ENCODE data around the gene ADAMTS9. TPM values are rescaled to one million over a fixed set of nuclear protein-coding genes. Genes with fewer than 3 reads are reported as not detected.

ADAMTS9 gene
- total and polyA plus RNA-seq, 2 of the 13 experiments (the other 11 are each of a cell fraction or from before 2014, with no cell fraction given), result 0.02 to 0.09 TPM

DNA sequence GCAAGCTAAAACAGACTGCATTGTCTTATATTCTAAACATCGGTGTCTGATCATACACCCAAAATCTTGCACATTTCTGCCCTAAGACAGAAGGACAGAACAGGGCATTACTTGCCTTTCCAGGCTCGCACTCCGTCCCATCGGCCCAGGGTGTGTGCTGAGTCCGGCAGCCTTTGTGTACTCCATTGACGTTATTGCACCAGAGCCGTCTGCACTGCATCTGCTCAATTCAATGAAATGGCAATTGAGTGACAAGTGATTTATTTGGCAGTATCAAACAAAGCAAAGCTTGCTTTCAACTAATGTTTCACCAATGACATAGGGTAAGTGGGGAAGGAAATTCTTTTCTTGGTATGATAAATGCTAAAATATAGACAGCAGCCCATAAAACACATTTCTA lies 40.0 kb downstream of the ADAMTS9 start (continued):
- TF ChIP-seq, protein P1, sequence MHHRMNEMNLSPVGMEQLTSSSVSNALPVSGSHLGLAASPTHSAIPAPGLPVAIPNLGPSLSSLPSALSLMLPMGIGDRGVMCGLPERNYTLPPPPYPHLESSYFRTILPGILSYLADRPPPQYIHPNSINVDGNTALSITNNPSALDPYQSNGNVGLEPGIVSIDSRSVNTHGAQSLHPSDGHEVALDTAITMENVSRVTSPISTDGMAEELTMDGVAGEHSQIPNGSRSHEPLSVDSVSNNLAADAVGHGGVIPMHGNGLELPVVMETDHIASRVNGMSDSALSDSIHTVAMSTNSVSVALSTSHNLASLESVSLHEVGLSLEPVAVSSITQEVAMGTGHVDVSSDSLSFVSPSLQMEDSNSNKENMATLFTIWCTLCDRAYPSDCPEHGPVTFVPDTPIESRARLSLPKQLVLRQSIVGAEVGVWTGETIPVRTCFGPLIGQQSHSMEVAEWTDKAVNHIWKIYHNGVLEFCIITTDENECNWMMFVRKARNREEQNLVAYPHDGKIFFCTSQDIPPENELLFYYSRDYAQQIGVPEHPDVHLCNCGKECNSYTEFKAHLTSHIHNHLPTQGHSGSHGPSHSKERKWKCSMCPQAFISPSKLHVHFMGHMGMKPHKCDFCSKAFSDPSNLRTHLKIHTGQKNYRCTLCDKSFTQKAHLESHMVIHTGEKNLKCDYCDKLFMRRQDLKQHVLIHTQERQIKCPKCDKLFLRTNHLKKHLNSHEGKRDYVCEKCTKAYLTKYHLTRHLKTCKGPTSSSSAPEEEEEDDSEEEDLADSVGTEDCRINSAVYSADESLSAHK (CRISPR knock-in tag; IDR thresholded peaks at IDR 0.05; ENCODE audit: borderline replicate concordance), result no peak
- no peak for TF ChIP-seq ZNF768 (CRISPR knock-in tag; IDR thresholded peaks at IDR 0.05)

DNA sequence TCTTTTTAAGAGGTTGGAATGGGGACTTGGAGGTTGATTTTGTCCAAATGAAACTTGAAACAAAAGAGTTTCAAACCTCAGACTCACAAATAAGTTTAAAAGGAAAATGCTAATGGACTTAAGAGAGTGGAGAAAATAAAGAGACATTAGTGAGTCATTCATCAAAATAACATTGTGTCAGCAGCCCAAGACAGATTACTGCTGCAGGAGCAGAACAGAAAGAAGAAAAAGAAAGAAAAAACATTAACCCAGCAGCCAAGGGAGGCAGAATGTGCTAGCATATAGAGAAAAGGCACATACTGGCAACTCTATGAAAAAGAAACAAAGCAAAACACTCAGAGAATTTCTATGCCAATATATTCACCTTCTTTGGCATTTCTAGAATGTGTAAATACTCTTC lies 42.6 kb downstream of the ADAMTS9 start:
- no TSS peak for BruUV-seq (replicated peaks)
- Histone ChIP-seq H3K27me3 (ENCODE audit: control insufficient read depth in 1 of 2, insufficient read depth in 2 of 2, low read length in 2 of 2) (no peaks in the 10 kb centered on the region), H3K27ac (ENCODE audit: extremely low read length, insufficient read depth, low read length) (no peak overlapping the region), H3K9ac (ENCODE audit: insufficient read depth, low read depth, low read length) (no peak overlapping the region), H2AFZ (ENCODE audit: low read length) (no peak overlapping the region), H3K79me2 (ENCODE audit: insufficient read depth, low read length) (no peaks in the 10 kb centered on the region), H3K4me1 (ENCODE audit: insufficient read depth, low read length) (no peaks in the 10 kb centered on the region), H3K4me2 (ENCODE audit: low read depth, low read length) (no peak overlapping the region), H3K4me3 (replicated peaks in 1 of 3; ENCODE audit: insufficient read depth in 1 of 3, low read depth in 2 of 3, low read length in 3 of 3) (no peak overlapping the region), H3K36me3 (replicated peaks in 1 of 2; ENCODE audit: control insufficient read depth in 1 of 2, insufficient read depth in 2 of 2, low read length in 2 of 2) (no peaks in the 10 kb centered on the region), H3K9me3 (ENCODE audit: low read length) (no peaks in the 10 kb centered on the region), H4K20me1 (ENCODE audit: insufficient read depth, low read length) (no peaks in the 10 kb centered on the region; the same call in 1 of the 2 replicates)
- in situ Hi-C loops (cut with HindIII; ENCODE audit: extremely low pct_ligation_motif_present, low pct_unique_long_range_greater_than_20kb), result no loop called here
- ATAC-seq (no peak), FAIRE-seq (no peak), DNase-seq (ENCODE audit: low spot score) (no peak)
- ChIA-PET CTCF (ENCODE audit: low intra/inter-chr PET ratio, low total read pairs) (no interaction called here), POLR2A (no interaction called here)
- intact Hi-C loops (cut with micrococcal nuclease; ENCODE audit: unreplicated experiment), result no loop called here
- no peak for TF ChIP-seq FOXJ3 (CRISPR knock-in tag; IDR thresholded peaks at IDR 0.05; ENCODE audit: borderline replicate concordance)
- no peak for TF ChIP-seq YEATS2 (CRISPR knock-in tag; IDR thresholded peaks at IDR 0.05; ENCODE audit: borderline replicate concordance)
- no peak for TF ChIP-seq ZNF678 (CRISPR knock-in tag; IDR thresholded peaks at IDR 0.05)
- TF ChIP-seq, protein P2, sequence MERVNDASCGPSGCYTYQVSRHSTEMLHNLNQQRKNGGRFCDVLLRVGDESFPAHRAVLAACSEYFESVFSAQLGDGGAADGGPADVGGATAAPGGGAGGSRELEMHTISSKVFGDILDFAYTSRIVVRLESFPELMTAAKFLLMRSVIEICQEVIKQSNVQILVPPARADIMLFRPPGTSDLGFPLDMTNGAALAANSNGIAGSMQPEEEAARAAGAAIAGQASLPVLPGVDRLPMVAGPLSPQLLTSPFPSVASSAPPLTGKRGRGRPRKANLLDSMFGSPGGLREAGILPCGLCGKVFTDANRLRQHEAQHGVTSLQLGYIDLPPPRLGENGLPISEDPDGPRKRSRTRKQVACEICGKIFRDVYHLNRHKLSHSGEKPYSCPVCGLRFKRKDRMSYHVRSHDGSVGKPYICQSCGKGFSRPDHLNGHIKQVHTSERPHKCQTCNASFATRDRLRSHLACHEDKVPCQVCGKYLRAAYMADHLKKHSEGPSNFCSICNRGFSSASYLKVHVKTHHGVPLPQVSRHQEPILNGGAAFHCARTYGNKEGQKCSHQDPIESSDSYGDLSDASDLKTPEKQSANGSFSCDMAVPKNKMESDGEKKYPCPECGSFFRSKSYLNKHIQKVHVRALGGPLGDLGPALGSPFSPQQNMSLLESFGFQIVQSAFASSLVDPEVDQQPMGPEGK (CRISPR knock-in tag; IDR thresholded peaks at IDR 0.05), result no peak
- TF ChIP-seq ZNF251 (CRISPR knock-in tag; IDR thresholded peaks at IDR 0.05), result no peak
